Thyroid gland (tissue), 4 donors: ENCODE data around the gene PODXL. TPM values are rescaled to one million over a fixed set of nuclear protein-coding genes. Genes with fewer than 3 reads are reported as not detected.
A peak's percentile ranks its signal among the peaks of the same experiment; 100 is the strongest.

Experiments
- DNase-seq, 2 donors: peaks; one replicate each; pipeline ENCODE4 v3.0.0-alpha.2; 2019
- H3K27ac ChIP-seq, 3 donors: fragments of 200-600 bp; sonication (generic); 1 replicate in 2 of 3; 2 replicates in 1 of 3; pipeline ENCODE4 v1.5.1; 2016 to 2019; ENCODE audit warnings: mild to moderate bottlenecking in 1 of 3, moderate library complexity in 1 of 3
- H3K27me3 ChIP-seq: fragments of 200-600 bp; sonication (generic); one replicate; pipeline ENCODE4 v1.5.1; 2019
- H3K36me3 ChIP-seq, 2 donors: fragments of 200-600 bp; sonication (generic); one replicate each; pipeline ENCODE4 v1.5.1; 2016 to 2019
- H3K4me1 ChIP-seq, 2 donors: fragments of 200-600 bp; sonication (generic); one replicate each; pipeline ENCODE4 v1.5.1; 2017 to 2019
- H3K4me3 ChIP-seq, 3 donors: fragments of 200-600 bp; sonication (generic); replicated peaks in 1 of 3; 1 replicate in 2 of 3; 2 replicates in 1 of 3; pipeline ENCODE4 v1.5.1; 2016; ENCODE audit warnings: mild to moderate bottlenecking in 1 of 3
- H3K9me3 ChIP-seq: fragments of 200-600 bp; sonication (generic); one replicate; pipeline ENCODE4 v1.5.1; 2017
- POLR2A ChIP-seq, 2 donors: fragments of 450-650 bp; IDR thresholded peaks; one replicate each; pipeline ENCODE4 v1.6.1; 2017; ENCODE audit warnings: antibody characterized with exemption in 2 of 2, mild to moderate bottlenecking in 2 of 2, moderate library complexity in 1 of 2
- WGBS, 2 donors: methylation state at CpG; one replicate each; pipeline ENCODE4 v1.1.5; 2017; 5-methylcytosine and 5-hydroxymethylcytosine counted together
- intact Hi-C: fragments of 100-400 bp; cut with DNase I; formaldehyde crosslinking; loops from one replicate; pipeline ENCODE4 v1.15.1; 2023
- total RNA-seq, 4 donors: library from RNA; depleted of rRNA; stranded (reverse); fragments of >200 nt; gene quantifications; one replicate each; pipeline ENCODE4 v1.2.3, GENCODE V29; 2016
- TF ChIP-seq, protein P1 (sequence below), 6 experiments: fragments of 200-600 bp in 3 of 6; fragments of 450-650 bp in 3 of 6; sonication (generic) in 3 of 6; IDR thresholded peaks; one replicate each; pipeline ENCODE4 v1.5.1; 2016 to 2019; ENCODE audit warnings: antibody characterized with exemption in 6 of 6, mild to moderate bottlenecking in 2 of 6, inconsistent platforms in 1 of 6, moderate library complexity in 1 of 6

PODXL gene
- total RNA-seq, 4 donors from 2014 or later = 47.7 to 125 (median 56.3) TPM

- peak; percentile 15 to 17 for DNase-seq
- 12 to 14% methylated on average over 24 to 31 of the region's 32 CpGs for WGBS, 2 donors
- H3K4me3 ChIP-seq = no peak overlapping the region
- no peak for TF ChIP-seq POLR2A (IDR thresholded peaks at IDR 0.05)
- TF ChIP-seq, protein P1, sequence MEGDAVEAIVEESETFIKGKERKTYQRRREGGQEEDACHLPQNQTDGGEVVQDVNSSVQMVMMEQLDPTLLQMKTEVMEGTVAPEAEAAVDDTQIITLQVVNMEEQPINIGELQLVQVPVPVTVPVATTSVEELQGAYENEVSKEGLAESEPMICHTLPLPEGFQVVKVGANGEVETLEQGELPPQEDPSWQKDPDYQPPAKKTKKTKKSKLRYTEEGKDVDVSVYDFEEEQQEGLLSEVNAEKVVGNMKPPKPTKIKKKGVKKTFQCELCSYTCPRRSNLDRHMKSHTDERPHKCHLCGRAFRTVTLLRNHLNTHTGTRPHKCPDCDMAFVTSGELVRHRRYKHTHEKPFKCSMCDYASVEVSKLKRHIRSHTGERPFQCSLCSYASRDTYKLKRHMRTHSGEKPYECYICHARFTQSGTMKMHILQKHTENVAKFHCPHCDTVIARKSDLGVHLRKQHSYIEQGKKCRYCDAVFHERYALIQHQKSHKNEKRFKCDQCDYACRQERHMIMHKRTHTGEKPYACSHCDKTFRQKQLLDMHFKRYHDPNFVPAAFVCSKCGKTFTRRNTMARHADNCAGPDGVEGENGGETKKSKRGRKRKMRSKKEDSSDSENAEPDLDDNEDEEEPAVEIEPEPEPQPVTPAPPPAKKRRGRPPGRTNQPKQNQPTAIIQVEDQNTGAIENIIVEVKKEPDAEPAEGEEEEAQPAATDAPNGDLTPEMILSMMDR (IDR thresholded peaks at IDR 0.05) = no peak
- peak overlapping the region in 1 of 3 donors; percentile 41 for H3K27ac ChIP-seq
- H3K9me3 ChIP-seq = no peaks in the 10 kb centered on the region
- peaks cover 19 to 24% of the 10 kb centered on the region in 2 donors for H3K4me1 ChIP-seq
- intact Hi-C loops = no loop called here
- no peaks in the 10 kb centered on the region for H3K27me3 ChIP-seq
- H3K36me3 ChIP-seq = no peaks in the 10 kb centered on the region
Measured at GRCh38 chr7:131557652-131558385, 1.4 kb upstream of the PODXL start.

DNA sequence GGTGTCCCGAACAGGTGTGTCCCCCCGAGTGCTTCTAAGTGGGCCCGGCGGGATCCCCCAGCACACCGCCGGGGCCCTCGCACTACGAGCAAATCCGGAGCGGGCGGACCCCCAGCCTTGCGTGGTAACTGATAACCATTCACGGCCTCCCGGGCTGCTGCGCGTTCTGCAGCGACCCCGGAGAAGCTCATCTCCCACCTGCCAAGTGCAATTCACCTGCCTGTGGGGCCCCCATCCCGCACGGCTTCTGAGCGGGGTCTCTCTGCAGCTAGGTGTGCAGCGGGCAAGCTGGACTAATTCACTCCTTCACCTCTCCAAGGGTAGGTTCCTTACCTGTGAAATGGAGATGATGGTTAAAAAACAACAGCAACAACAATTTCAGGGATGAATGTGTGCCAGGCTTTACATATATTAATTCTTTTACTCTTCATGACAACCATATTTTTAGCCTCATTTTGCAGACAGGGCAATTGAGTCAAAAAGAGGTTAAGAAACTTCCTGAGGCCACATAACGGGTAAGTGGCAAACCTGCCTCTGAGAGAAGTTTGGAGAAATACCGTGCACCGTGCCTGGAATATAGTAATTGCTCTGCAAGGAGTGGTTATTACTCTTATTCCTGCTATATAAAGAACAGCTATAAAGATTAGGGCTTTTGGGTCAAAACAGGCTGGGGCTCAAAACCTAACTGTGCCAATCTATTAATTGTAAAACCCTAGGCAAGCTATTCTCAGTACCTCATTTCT is 652 bp upstream of the PODXL start:
- H3K4me3 ChIP-seq = peak overlapping the region in 2 of 3 donors; percentile 47 to 71
- H3K36me3 ChIP-seq = no peaks in the 10 kb centered on the region
- TF ChIP-seq, protein P1 (IDR thresholded peaks at IDR 0.05) = no peak
- no peak for TF ChIP-seq POLR2A (IDR thresholded peaks at IDR 0.05)
- no peak for DNase-seq
- WGBS, 2 donors = 8 to 16% methylated on average over 6 to 9 of the region's 25 CpGs
- H3K27ac ChIP-seq = peak overlapping the region in 2 of 3 donors; percentile 63 to 64
- H3K9me3 ChIP-seq = no peaks in the 10 kb centered on the region
- peaks cover 19 to 24% of the 10 kb centered on the region in 2 donors for H3K4me1 ChIP-seq
- no peaks in the 10 kb centered on the region for H3K27me3 ChIP-seq
- intact Hi-C loops = no loop called here

DNA sequence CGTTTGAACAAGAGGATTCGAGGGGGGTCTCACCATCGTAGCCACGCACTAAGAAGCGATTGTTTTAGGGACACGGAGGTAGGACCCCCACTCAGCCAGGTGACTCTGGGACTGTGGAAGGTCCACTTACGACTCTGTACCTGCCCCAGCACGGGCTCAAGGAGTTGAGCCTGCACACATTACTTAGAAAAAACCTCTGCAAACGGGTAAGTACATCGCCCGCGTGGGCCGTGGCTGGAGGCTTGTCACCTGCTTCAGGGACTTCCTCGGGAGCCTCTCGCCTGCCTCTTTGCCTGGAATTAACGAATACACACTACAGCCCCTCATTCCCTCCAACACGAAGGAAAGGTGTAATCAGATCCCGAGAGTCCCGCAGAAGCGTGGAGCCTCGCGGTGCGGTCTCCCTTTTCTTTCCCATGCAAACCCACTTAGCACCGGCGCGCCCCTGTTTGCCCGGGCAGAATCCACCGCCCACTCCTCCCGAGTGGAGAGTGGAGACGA is 826 bp downstream of the PODXL start:
- Histone ChIP-seq H3K4me3 (peak overlapping the region; percentile 46 to 57 (median 53)), H3K27ac (peak overlapping the region; percentile 19 to 70 (median 47)), H3K36me3 (no peaks in the 10 kb centered on the region), H3K9me3 (no peaks in the 10 kb centered on the region), H3K4me1 (peaks cover 19 to 24% of the 10 kb centered on the region in 2 donors), H3K27me3 (no peaks in the 10 kb centered on the region)
- no peak for TF ChIP-seq POLR2A (IDR thresholded peaks at IDR 0.05)
- TF ChIP-seq, protein P1 (IDR thresholded peaks at IDR 0.05) = no peak
- DNase-seq = peak; percentile 15 to 17
- 4 to 11% methylated on average over 22 to 30 of the region's 30 CpGs for WGBS, 2 donors
- intact Hi-C loops = no loop called here

- TF ChIP-seq POLR2A (IDR thresholded peaks at IDR 0.05) = no peak
- TF ChIP-seq, protein P1 (IDR thresholded peaks at IDR 0.05) = no peak
Measured at GRCh38 chr7:131554880-131555516, 1.4 kb downstream of the PODXL start.

More at GRCh38 chr7:131554880-131555516, 1.4 kb downstream of the PODXL start:
- H3K36me3 ChIP-seq = no peaks in the 10 kb centered on the region
- peaks cover 19 to 24% of the 10 kb centered on the region in 2 donors for H3K4me1 ChIP-seq
- intact Hi-C loops = no loop called here
- H3K27me3 ChIP-seq = no peaks in the 10 kb centered on the region
- H3K4me3 ChIP-seq = peak overlapping the region in 1 of 3 donors; percentile 57
- H3K9me3 ChIP-seq = no peaks in the 10 kb centered on the region
- 63 to 71% methylated on average over 12 of the region's 12 CpGs for WGBS, 2 donors
- DNase-seq = no peak
- peak overlapping the region; percentile 12 to 70 (median 19) for H3K27ac ChIP-seq
